ENCODE measurements around the gene ANTKMT.

- TF ChIP-seq POLR2AphosphoS5 (IDR thresholded peaks at IDR 0.05; ENCODE audit: low read depth, low read length) (no peak), POLR2A (IDR thresholded peaks at IDR 0.05; ENCODE audit: low read depth, low read length) (no peak), TAF1 (IDR thresholded peaks at IDR 0.05; ENCODE audit: borderline replicate concordance, low read depth, low read length) (no peak)
Measured at GRCh38 chr16:735982-736453, 15.1 kb downstream of the ANTKMT start.

Data from GM12892 (cell line).